H1 (cell line): ENCODE results near the gene PHOSPHO1. TPM values are rescaled to one million over a fixed set of nuclear protein-coding genes. Genes with fewer than 3 reads are reported as not detected.

Experiments used
- CTCF ChIA-PET: fragments of 300-600 bp; sonication (Branson Sonifier 250); formaldehyde crosslinking; loops from one replicate; lab custom pipeline; 2021; ENCODE audit not compliant: partially characterized antibody; lab: Charles Lee
- POLR2A ChIA-PET: fragments of 300-600 bp; sonication (Branson Sonifier 250); formaldehyde crosslinking; loops from one replicate; lab custom pipeline; 2021; ENCODE audit warnings: inconsistent platforms; ENCODE audit not compliant: partially characterized antibody; lab: Charles Lee
- DNase-seq, 2 experiments: peaks; one replicate each; pipeline versions ENCODE4 v3.0.0 to v3.0.0-alpha.2; 2010 to 2022; ENCODE audit warnings: low spot score in 2 of 2, low read depth in 1 of 2, mixed read lengths in 1 of 2
- FAIRE-seq: peaks from 2 replicates; lab custom pipeline; 2011; peaks lifted over from hg19 to GRCh38; lab: Jason Lieb, UNC
- H2AFZ ChIP-seq: 2 replicates; pipeline ENCODE4 v1.8.1; 2012; ENCODE audit warnings: low read length, inconsistent platforms
- H2AK5ac ChIP-seq: 2 replicates; pipeline ENCODE4 v1.6.1; 2013; ENCODE audit warnings: low read depth, low read length
- H2BK120ac ChIP-seq: replicated peaks from 2 replicates; pipeline ENCODE3; 2013; ENCODE audit warnings: low read depth, low read length, inconsistent platforms
- H2BK12ac ChIP-seq: 2 replicates; pipeline ENCODE4 v1.6.1; 2013; ENCODE audit warnings: low read depth, low read length
- H2BK15ac ChIP-seq: 2 replicates; pipeline ENCODE4 v1.6.1; 2013; ENCODE audit warnings: low read length
- H2BK20ac ChIP-seq: 2 replicates; pipeline ENCODE4 v1.6.1; 2013; ENCODE audit warnings: low read length
- H2BK5ac ChIP-seq: 2 replicates; pipeline ENCODE4 v1.6.1; 2013; ENCODE audit warnings: low read depth, low read length
- H3K14ac ChIP-seq: 2 replicates; pipeline ENCODE4 v1.6.1; 2013; ENCODE audit warnings: inconsistent platforms; ENCODE audit not compliant: insufficient read length
- H3K18ac ChIP-seq: 2 replicates; pipeline ENCODE4 v1.6.1; 2013; ENCODE audit warnings: low read length; ENCODE audit errors: extremely low read depth
- H3K23ac ChIP-seq: 2 replicates; pipeline ENCODE4 v1.6.1; 2013; ENCODE audit warnings: inconsistent platforms; ENCODE audit not compliant: insufficient read length
- H3K23me2 ChIP-seq: 2 replicates; pipeline ENCODE4 v1.6.1; 2013; ENCODE audit warnings: low read depth, low read length
- H3K27ac ChIP-seq: 2 replicates; pipeline ENCODE4 v1.6.1; 2011; ENCODE audit warnings: low read depth, low read length, inconsistent platforms
- H3K27me3 ChIP-seq, 4 experiments: replicated peaks in 1 of 4; 1 replicate in 1 of 4; 2 replicates in 3 of 4; pipeline versions ENCODE4 v1.6.1 to v1.8.1; 2011 to 2013; ENCODE audit warnings: low read length in 3 of 4, mild to moderate bottlenecking in 3 of 4, inconsistent platforms in 2 of 4, mixed read lengths in 2 of 4, moderate library complexity in 1 of 4; ENCODE audit not compliant: control insufficient read depth in 3 of 4, insufficient read depth in 3 of 4; ENCODE audit errors: extremely low read depth in 1 of 4
- H3K36me3 ChIP-seq, 4 experiments: 2 replicates each; pipeline versions ENCODE4 v1.6.1 to v1.8.1; 2011 to 2013; ENCODE audit warnings: mild to moderate bottlenecking in 4 of 4, low read length in 3 of 4, moderate library complexity in 2 of 4, control low read depth in 1 of 4, inconsistent platforms in 1 of 4; ENCODE audit not compliant: insufficient read depth in 4 of 4, control insufficient read depth in 2 of 4
- H3K4ac ChIP-seq: replicated peaks from 2 replicates; pipeline ENCODE3; 2013; ENCODE audit warnings: low read length, low read depth, mixed read lengths, inconsistent platforms; ENCODE audit not compliant: insufficient read length
- H3K4me1 ChIP-seq, 4 experiments: replicated peaks in 1 of 4; 1 replicate in 1 of 4; 2 replicates in 3 of 4; pipeline versions ENCODE4 v1.6.1 to v1.8.1; 2011 to 2013; ENCODE audit warnings: low read length in 3 of 4, inconsistent platforms in 2 of 4, mixed read lengths in 1 of 4; ENCODE audit not compliant: insufficient read depth in 4 of 4, control insufficient read depth in 3 of 4
- H3K4me2 ChIP-seq, 2 experiments: 2 replicates each; pipeline versions ENCODE4 v1.6.1 to v1.8.1; 2011 to 2013; ENCODE audit warnings: low read depth in 2 of 2, low read length in 2 of 2, control low read depth in 1 of 2, inconsistent platforms in 1 of 2, mild to moderate bottlenecking in 1 of 2; ENCODE audit not compliant: insufficient read depth in 1 of 2
- H3K4me3 ChIP-seq, 4 experiments: fragments of 200-600, 300-600 bp in 1 of 4; sonication (generic), shearing (Covaris generic), sonication (Bioruptor Twin) in 1 of 4; 2 replicates each; pipeline versions ENCODE4 v1.5.1 to v1.8.1; 2011 to 2016; ENCODE audit warnings: low read length in 4 of 4, low read depth in 3 of 4, control low read depth in 2 of 4, inconsistent platforms in 2 of 4, mild to moderate bottlenecking in 2 of 4, mixed read lengths in 1 of 4, moderate library complexity in 1 of 4; ENCODE audit not compliant: insufficient read depth in 2 of 4; ENCODE audit errors: extremely low read depth in 1 of 4
- H3K56ac ChIP-seq: replicated peaks from 2 replicates; pipeline ENCODE3; 2013; ENCODE audit warnings: low read depth, mild to moderate bottlenecking, mixed read lengths, low read length, inconsistent platforms; ENCODE audit not compliant: insufficient read length
- H3K79me1 ChIP-seq: 2 replicates; pipeline ENCODE4 v1.6.1; 2013; ENCODE audit warnings: low read depth, low read length, control low read depth
- H3K79me2 ChIP-seq, 2 experiments: 2 replicates each; pipeline versions ENCODE4 v1.6.1 to v1.8.1; 2012 to 2013; ENCODE audit warnings: low read length in 2 of 2, mild to moderate bottlenecking in 2 of 2, inconsistent platforms in 1 of 2; ENCODE audit not compliant: insufficient read depth in 2 of 2, control insufficient read depth in 1 of 2
- H3K9ac ChIP-seq, 4 experiments: replicated peaks in 1 of 4; 1 replicate in 1 of 4; 2 replicates in 3 of 4; pipeline versions ENCODE4 v1.6.1 to v1.8.1; 2011 to 2013; ENCODE audit warnings: low read depth in 3 of 4, low read length in 3 of 4, control low read depth in 2 of 4, mild to moderate bottlenecking in 2 of 4, moderate library complexity in 2 of 4, inconsistent platforms in 1 of 4; ENCODE audit errors: extremely low read depth in 1 of 4
- H3K9me3 ChIP-seq, 2 experiments: 2 replicates each; pipeline versions ENCODE4 v1.6.1 to v1.8.1; 2012 to 2013; ENCODE audit warnings: mild to moderate bottlenecking in 2 of 2, moderate library complexity in 2 of 2, control low read depth in 1 of 2, inconsistent platforms in 1 of 2, low read depth in 1 of 2, low read length in 1 of 2, mixed read lengths in 1 of 2; ENCODE audit not compliant: insufficient read depth in 2 of 2
- H4K20me1 ChIP-seq, 2 experiments: replicated peaks in 1 of 2; 2 replicates each; pipeline versions ENCODE3 to v1.8.1; 2011 to 2013; ENCODE audit warnings: inconsistent platforms in 2 of 2, low read length in 2 of 2, mild to moderate bottlenecking in 1 of 2; ENCODE audit not compliant: insufficient read depth in 2 of 2, control insufficient read depth in 1 of 2
- H4K5ac ChIP-seq: 2 replicates; pipeline ENCODE4 v1.6.1; 2013; ENCODE audit warnings: low read length, low read depth, mixed read lengths, inconsistent platforms; ENCODE audit not compliant: insufficient read length
- H4K8ac ChIP-seq: 2 replicates; pipeline ENCODE4 v1.8.0; 2013; ENCODE audit warnings: mild to moderate bottlenecking, moderate library complexity, low read length, inconsistent platforms; ENCODE audit not compliant: insufficient read depth; ENCODE audit errors: extremely low read depth
- H4K91ac ChIP-seq: replicated peaks from 2 replicates; pipeline ENCODE3; 2013; ENCODE audit warnings: low read length, mixed read lengths, inconsistent platforms; ENCODE audit not compliant: insufficient read length
- BACH1 ChIP-seq: IDR thresholded peaks from 2 replicates; pipeline ENCODE4 v1.6.1; 2012; ENCODE audit warnings: low read length, improper control_type of control experiment
- BRCA1 ChIP-seq: IDR thresholded peaks from 2 replicates; pipeline ENCODE4 v1.6.1; 2012; ENCODE audit warnings: low read depth, low read length, improper control_type of control experiment
- CHD2 ChIP-seq: IDR thresholded peaks from 2 replicates; pipeline ENCODE4 v1.6.1; 2012; ENCODE audit warnings: low read length, improper control_type of control experiment
- GTF2F1 ChIP-seq: IDR thresholded peaks from 2 replicates; pipeline ENCODE4 v1.6.1; 2012; ENCODE audit warnings: low read depth, low read length, improper control_type of control experiment, borderline replicate concordance
- HDAC2 ChIP-seq, 2 experiments: fragments of 300-600 bp in 1 of 2; sonication (generic) in 1 of 2; IDR thresholded peaks; 2 replicates each; pipeline ENCODE4 v1.6.1; 2011 to 2012; ENCODE audit warnings: low read depth in 2 of 2, low read length in 2 of 2, mild to moderate bottlenecking in 2 of 2, moderate library complexity in 2 of 2, borderline replicate concordance in 1 of 2, inconsistent platforms in 1 of 2
- KDM1A ChIP-seq: fragments of 200-600, 300-600 bp; sonication (generic); IDR thresholded peaks from 2 replicates; pipeline ENCODE4 v1.7.1; 2016; ENCODE audit warnings: mild to moderate bottlenecking, low read length, borderline replicate concordance
- KDM4A ChIP-seq: IDR thresholded peaks from one replicate; pipeline ENCODE4 v1.7.1; 2012; ENCODE audit warnings: low read depth, mild to moderate bottlenecking, moderate library complexity, low read length, inconsistent platforms; ENCODE audit not compliant: severe bottlenecking
- KDM5A ChIP-seq: fragments of 200-600 bp; IDR thresholded peaks from 2 replicates; pipeline ENCODE4 v1.7.1; 2012; ENCODE audit warnings: mild to moderate bottlenecking, low read length, inconsistent platforms, mixed read lengths
- POU5F1 ChIP-seq: IDR thresholded peaks from 2 replicates; pipeline ENCODE4 v1.6.1; 2011; ENCODE audit warnings: low read depth, mild to moderate bottlenecking, low read length, moderate library complexity
- RBBP5 ChIP-seq: IDR thresholded peaks from 2 replicates; pipeline ENCODE4 v1.7.1; 2012; ENCODE audit warnings: low read depth, mild to moderate bottlenecking, inconsistent platforms, low read length, moderate library complexity, borderline replicate concordance
- SIX5 ChIP-seq: IDR thresholded peaks from 2 replicates; pipeline ENCODE4 v1.6.1; 2011; ENCODE audit warnings: mild to moderate bottlenecking, low read depth, low read length
- TCF12 ChIP-seq: IDR thresholded peaks from 2 replicates; pipeline ENCODE4 v1.6.1; 2011; ENCODE audit warnings: low read depth, mild to moderate bottlenecking, low read length
- YY1 ChIP-seq: IDR thresholded peaks from 2 replicates; pipeline ENCODE4 v1.6.1; 2011; ENCODE audit warnings: low read depth, mild to moderate bottlenecking, low read length
- WGBS, 2 experiments: shearing (Covaris generic) in 1 of 2; methylation state at CpG; one replicate each; pipeline versions ENCODE4 v1.1.6 to v1.1.7; 2013 to 2015; ENCODE audit warnings: low lambda C conversion rate in 2 of 2, mixed read lengths in 2 of 2, inconsistent platforms in 1 of 2, low coverage in 1 of 2, missing lambda C conversion rate in 1 of 2; ENCODE audit not compliant: insufficient replicate concordance in 2 of 2, insufficient coverage in 1 of 2, insufficient read length in 1 of 2; ENCODE audit errors: extremely low coverage in 1 of 2, missing lambda C conversion rate in 1 of 2; 5-methylcytosine and 5-hydroxymethylcytosine counted together
- polyA plus RNA-seq, 7 experiments: library from polyadenylated mRNA; depleted of rRNA in 3 of 7; stranded (reverse) in 5 of 7; unstranded in 2 of 7; fragments of >200 nt in 5 of 7; fragments of 200-250 nt in 2 of 7; gene quantifications; 1 replicate in 5 of 7; 2 replicates in 1 of 7; 4 replicates in 1 of 7; pipeline versions ENCODE4 v1.2.1 to v1.2.3, GENCODE V29; 2011 to 2013; ENCODE audit warnings: missing spikeins in 2 of 7, mixed read lengths in 2 of 7
- total RNA-seq: library from RNA; stranded (reverse); fragmentation: NEBNext Ultra II Directional; extraction: Animal tissue kit (Norgen Biotek cat#: 25700); gene quantifications from 2 replicates; pipeline ENCODE4 v1.2.1, GENCODE V29; 2021

Gene PHOSPHO1
- total and polyA plus RNA-seq, 2 of the 8 experiments (the other 6 are each of a cell fraction or from before 2014, with no cell fraction given), result 0.34 to 0.45 TPM

- H3K4me3 ChIP-seq, result peak overlapping the region in 1 of 4 experiments; percentile 82; a peak in 2 of 8 replicates
- H3K79me2 ChIP-seq, result no peaks in the 10 kb centered on the region
- no peak overlapping the region for H3K23ac ChIP-seq
- H3K18ac ChIP-seq, result no peak overlapping the region
- H2BK5ac ChIP-seq, result no peak overlapping the region
- H2BK20ac ChIP-seq, result no peak overlapping the region
- peaks cover 21 to 58% (median 48%) of the 10 kb centered on the region in 4 experiments for H3K27me3 ChIP-seq
- H3K27ac ChIP-seq, result no peak overlapping the region
- H4K91ac ChIP-seq, result no peak overlapping the region
- no peak overlapping the region for H2AFZ ChIP-seq
- no peak overlapping the region for H2BK15ac ChIP-seq
- ChIA-PET CTCF (interaction anchor here (0.6 to 6.5 kb wide), 13 partner anchors 8 to 1027 kb away, joined by 3 to 43 read pairs (median 10); no protein-coding TSS in a partner anchor), POLR2A (interaction anchor here (1.2 to 1.6 kb wide), 2 partner anchors 11 to 37 kb away, joined by 5 to 6 read pairs; no protein-coding TSS in a partner anchor)
- H3K36me3 ChIP-seq, result no peaks in the 10 kb centered on the region
- FAIRE-seq, result no peak
- peak overlapping the region; percentile 74 to 83; a peak in 3 of 4 replicates for H3K4me2 ChIP-seq
- no peaks in the 10 kb centered on the region for H4K20me1 ChIP-seq
- no peak for DNase-seq
- H2AK5ac ChIP-seq, result no peak overlapping the region
- H3K79me1 ChIP-seq, result no peaks in the 10 kb centered on the region
- H3K4ac ChIP-seq, result no peak overlapping the region
- peaks cover 22% of the 10 kb centered on the region for H3K23me2 ChIP-seq
- no peak overlapping the region for H2BK120ac ChIP-seq
- 66% methylated on average over 6 of the region's 6 CpGs; no CpG with 5 or more reads in 1 of the 2 experiments for WGBS, 2 experiments
- H2BK12ac ChIP-seq, result no peak overlapping the region
- H3K9me3 ChIP-seq, result no peaks in the 10 kb centered on the region
- H4K8ac ChIP-seq, result no peak overlapping the region; the same call in none of the 2 replicates
- no peak overlapping the region for H3K14ac ChIP-seq
- no peak overlapping the region for H3K56ac ChIP-seq
- H3K9ac ChIP-seq, result no peak overlapping the region
- peaks cover 0 to 8% (median 5%) of the 10 kb centered on the region in 4 experiments; a peak in 3 of 7 replicates for H3K4me1 ChIP-seq
- no peak overlapping the region for H4K5ac ChIP-seq
- TF ChIP-seq GTF2F1, result no peak
- TF ChIP-seq SIX5, result no peak
- TF ChIP-seq RBBP5, result no peak
- no peak for TF ChIP-seq KDM5A
- TF ChIP-seq YY1, result no peak
- TF ChIP-seq POU5F1, result no peak
- TF ChIP-seq KDM4A, result no peak
- no peak for TF ChIP-seq TCF12
- TF ChIP-seq BRCA1, result no peak
- no peak for TF ChIP-seq HDAC2 (IDR thresholded peaks at IDR 0.05; ENCODE audit: borderline replicate concordance in 1 of 2, low read depth in 2 of 2, low read length in 2 of 2)
- TF ChIP-seq KDM1A, result no peak
- no peak for TF ChIP-seq CHD2
- TF ChIP-seq BACH1, result no peak
These were observed 1.3 kb downstream of the PHOSPHO1 start for GRCh38 chr17:49229076-49229804.
